HG02678 (cell line): ENCODE results near the gene SLC30A7.
"Not testable (repeated sequence)": the region's sequence is repeated elsewhere in the genome, so short reads cannot be mapped to it uniquely, and the experiment has no call there.

ENCODE experiments used
- ATAC-seq: cut with Tn5 transposase; IDR thresholded peaks from one replicate; pipeline ENCODE4 v1.9.1; 2021; ENCODE audit warnings: mild to moderate bottlenecking, moderate library complexity; ENCODE audit not compliant: unreplicated experiment

The SLC30A7 gene

GRCh38 chr1:100889869-100890482 is 5.9 kb upstream of the SLC30A7 start:
- ATAC-seq, result not testable (repeated sequence)

DNA sequence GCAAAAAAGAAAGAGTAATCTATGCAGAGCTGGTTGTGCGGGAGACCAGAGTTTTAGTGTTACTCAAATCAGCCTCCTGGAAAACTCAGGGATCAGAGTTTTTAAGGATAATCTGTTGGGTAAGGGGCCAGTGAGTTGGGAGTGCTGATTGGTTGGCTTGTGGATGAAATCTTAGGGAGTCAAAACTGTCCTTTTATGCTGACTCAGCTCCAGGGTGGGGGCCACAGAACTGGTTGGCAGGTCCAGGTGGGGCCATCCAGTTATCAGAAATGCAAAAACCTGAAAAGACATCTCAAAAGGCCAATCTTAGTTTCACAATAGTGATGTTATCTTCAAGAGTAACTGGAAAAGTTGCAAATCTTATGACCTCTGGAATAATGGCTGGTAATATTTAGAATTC is 4.5 kb upstream of the SLC30A7 start:
- no peak for ATAC-seq

DNA sequence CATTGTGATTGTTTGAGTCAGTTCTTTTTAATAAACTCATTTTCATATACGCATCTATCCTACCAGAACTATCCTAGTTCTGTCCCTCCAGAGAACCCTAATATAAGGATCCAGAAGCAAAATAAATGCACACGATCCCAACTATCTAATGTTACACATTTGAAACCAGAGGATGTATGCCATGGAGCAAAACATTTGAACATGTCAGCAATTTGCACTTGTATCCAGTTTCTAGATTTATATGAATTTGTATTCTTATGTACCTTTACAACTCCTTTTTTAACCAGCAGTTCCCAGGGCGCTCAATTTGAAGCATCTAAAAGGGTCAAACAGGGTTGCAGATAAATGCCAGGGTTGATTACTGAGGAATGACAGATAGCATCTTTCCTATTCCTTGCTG is 3.3 kb upstream of the SLC30A7 start:
- ATAC-seq, result no peak

DNA sequence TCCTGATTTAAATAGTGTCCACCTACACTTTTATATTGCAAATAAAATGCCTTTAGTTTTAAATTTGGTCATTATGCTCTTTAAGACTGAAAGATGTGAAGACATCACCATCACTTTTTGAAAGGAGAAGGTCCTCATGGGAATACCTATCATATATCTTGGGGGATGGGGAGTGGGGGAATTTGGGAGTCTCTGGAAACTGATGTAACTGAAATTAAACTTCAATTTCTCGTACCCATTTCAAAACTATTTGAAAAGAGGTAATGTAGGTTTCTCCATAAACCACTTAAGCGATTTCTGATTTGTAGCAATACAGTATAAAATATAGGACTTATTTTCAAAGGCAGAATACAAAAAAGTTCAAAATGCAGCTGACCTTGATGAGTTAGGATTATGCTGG is 2.2 kb upstream of the SLC30A7 start:
- ATAC-seq, result no peak

GRCh38 chr1:100894603-100895539 is 1.0 kb upstream of the SLC30A7 start, which contains the start of gene EXTL2:
TSS of gene EXTL2 (minus strand) at chr1:100894842. CDS start at chr1:100888757, 6,085 bp downstream.
- peak; percentile 45 for ATAC-seq

GRCh38 chr1:100896481-100896982 is 642 bp downstream of the SLC30A7 start:
- peak; percentile 35 for ATAC-seq

DNA sequence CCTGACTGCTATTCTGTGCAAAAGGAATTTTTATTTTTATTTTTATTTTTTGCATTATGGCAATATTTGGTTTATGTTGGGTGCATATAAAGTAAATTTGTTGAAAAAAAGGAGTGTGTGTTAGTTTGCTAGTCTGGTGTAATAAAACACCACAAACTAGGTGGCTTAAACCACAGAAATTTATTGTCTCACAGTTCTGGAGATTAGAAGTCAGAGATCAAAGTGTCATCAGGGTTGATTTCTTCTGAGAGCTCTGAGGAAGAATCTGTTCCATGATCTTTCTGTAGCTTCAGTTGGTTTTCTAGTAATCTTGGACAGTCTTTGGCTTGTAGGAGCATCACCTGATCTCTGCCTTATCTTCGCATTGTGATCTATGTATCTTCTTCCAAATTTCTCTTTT is 6.5 kb downstream of the SLC30A7 start:
- ATAC-seq, result no peak

- ATAC-seq, result no peak
Measured at GRCh38 chr1:100903777-100904176, 7.9 kb downstream of the SLC30A7 start.

DNA sequence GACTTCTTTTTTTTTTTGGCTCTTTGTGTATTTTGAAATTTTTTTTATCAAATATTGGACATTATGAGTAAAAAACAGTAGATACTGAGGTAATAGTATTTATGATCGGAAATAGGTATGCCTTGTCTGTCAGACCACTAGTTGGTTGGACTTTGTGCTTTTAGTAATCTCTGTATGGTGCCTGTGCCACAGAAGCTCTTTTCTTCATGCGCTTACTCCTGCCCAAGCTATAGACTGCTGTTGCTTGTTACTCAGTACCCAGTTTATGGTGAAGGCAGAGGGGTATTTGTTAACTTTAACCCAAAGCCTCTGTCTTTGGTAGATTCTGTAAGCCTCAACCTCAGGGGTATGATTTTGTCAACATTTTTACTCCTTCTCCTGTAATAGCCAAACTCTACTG is 8.6 kb downstream of the SLC30A7 start:
- no peak for ATAC-seq

DNA sequence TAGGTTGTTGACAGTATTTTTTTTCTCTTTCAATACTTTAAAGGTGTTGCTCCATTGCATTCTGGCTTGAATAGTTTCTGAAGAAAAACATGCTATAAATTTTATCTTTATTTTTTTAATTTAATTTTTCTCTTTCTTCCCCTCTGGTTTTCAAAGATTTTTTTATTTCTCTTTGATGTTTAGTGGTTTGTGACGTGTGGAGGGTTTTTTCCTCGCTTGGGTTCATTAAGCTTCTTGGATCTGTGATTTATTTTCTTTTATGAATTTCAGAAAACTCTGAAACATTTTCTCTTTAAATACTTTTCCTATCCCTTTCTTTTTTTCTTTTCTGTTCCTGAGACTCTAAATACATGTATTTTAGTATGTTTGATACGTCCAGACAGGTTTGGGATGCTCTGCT is 9.3 kb downstream of the SLC30A7 start:
- ATAC-seq, result no peak

DNA sequence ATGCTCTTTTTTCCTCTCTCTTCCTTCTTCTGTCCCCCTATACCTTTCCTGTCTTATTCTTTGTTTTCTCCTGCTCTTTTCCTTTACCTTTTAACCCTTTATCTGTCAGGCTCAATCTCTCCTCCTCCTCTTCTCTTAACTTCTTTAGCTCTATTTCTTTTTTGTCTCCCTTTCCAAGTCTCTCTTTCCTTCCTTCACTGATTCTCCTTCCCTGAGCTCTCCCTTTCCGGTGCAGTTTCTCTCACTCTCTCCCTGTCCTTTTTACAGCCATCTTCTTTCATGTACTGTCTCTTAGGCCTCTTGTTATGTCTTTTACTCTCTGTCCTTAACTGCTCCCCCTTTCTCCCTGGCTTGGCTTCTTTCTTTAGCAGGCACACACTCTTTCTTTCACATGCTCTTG is 12.0 kb downstream of the SLC30A7 start:
- ATAC-seq, result no peak

DNA sequence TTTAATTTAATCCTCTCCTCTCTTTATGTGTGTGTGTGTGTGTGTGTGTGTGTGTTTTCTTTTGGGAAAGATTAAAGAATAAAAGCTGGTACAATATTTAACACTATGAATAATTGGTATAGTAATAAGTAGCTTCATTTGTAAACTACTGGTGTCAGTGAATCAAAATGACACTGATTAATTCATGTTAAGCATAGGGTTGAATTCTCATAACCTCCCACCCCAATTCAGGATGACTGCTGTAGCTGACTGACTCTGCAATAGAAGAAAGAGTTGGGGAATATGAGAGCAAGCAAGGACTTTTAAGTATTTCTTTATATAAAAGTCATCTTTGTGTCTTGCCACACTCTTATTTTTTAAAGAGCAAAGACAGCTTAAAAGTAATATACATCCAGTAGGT is 13.1 kb downstream of the SLC30A7 start:
- ATAC-seq, result no peak

DNA sequence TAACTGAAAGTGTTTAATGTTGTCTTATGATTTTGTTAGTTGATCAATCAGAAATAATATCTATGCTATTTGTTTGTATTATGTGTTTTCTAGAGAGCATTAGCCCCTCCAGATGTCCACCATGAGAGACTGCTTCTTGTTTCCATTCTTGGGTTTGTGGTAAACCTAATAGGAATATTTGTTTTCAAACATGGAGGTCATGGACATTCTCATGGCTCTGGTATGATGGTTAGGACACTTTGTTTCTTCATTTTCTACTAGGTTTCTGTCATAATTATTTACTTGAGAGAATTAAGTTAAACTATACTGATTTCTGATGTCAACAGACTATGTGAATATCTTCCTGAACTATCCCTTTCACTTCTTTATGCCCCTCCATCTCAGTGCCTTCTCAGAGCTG is 16.1 kb downstream of the SLC30A7 start:
- no peak for ATAC-seq

GRCh38 chr1:100921110-100921706 is 25.3 kb downstream of the SLC30A7 start:
- no peak for ATAC-seq

GRCh38 chr1:100924212-100924611 is 28.3 kb downstream of the SLC30A7 start:
- no peak for ATAC-seq

DNA sequence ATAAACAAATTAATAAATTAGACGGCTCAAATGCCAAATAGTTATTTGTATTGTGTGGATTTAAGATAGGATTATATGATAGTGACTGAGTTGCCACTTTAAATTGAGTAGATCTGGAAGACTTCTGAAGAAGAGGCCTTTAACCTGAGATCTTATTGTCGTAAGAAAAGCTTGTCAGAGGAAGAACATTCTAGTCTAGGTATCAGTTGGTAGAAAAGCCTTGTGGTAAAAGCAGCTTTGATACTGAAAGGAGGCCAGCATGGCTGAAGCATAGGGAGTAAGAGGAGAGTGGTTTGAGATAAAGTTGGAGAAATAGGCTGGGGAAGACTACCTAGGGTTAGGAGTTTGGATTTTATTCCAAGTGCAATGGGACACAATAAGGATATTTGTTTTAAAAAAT is 29.1 kb downstream of the SLC30A7 start:
- ATAC-seq, result no peak

DNA sequence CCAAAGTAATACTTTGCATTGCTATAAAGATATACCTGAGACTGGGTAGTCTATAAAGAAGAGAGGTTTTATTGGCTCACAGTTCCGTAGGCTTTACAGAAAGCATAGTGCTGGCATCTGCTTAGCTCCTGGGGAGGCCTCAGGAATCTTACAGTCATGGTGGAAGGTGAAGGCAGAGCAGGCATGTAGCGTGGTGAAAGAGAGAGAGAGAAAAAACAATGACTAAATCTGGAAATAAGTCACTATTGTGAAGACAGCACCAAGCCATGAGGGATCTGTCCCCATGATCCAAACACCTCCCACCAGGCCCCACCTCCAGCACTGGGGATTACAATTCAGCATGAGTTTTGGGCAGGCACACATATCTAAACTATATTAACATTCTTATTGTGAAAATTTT is 30.4 kb downstream of the SLC30A7 start:
- ATAC-seq, result no peak

GRCh38 chr1:100927276-100927675 is 31.4 kb downstream of the SLC30A7 start:
- ATAC-seq, result no peak

GRCh38 chr1:100928128-100928527 is 32.2 kb downstream of the SLC30A7 start:
- no peak for ATAC-seq

- ATAC-seq, result no peak
Measured at GRCh38 chr1:100930494-100930893, 34.6 kb downstream of the SLC30A7 start.

- no peak for ATAC-seq
Measured at GRCh38 chr1:100931716-100932115, 35.8 kb downstream of the SLC30A7 start.

- ATAC-seq, result not testable (repeated sequence)
Measured at GRCh38 chr1:100933555-100933954, 37.7 kb downstream of the SLC30A7 start.
